GM23248 (cell line): ENCODE data around the gene CTAG1B. TPM values are rescaled to one million over a fixed set of nuclear protein-coding genes. Genes with fewer than 3 reads are reported as not detected.
A peak's percentile ranks its signal among the peaks of the same experiment; 100 is the strongest.

Experiments
- DNase-seq: peaks from one replicate; pipeline ENCODE4 v3.0.0-alpha.2; 2015
- H2AFZ ChIP-seq: fragments of 200-600 bp; sonication (generic); 2 replicates; pipeline ENCODE4 v1.6.1; 2016; ENCODE audit warnings: antibody characterized with exemption
- H3F3A ChIP-seq: fragments of 200-600 bp; sonication (generic); 2 replicates; pipeline ENCODE4 v1.6.1; 2016; ENCODE audit warnings: mild to moderate bottlenecking, antibody characterized with exemption, mixed run types; ENCODE audit not compliant: insufficient read depth
- H3K27ac ChIP-seq: fragments of 200-600 bp; sonication (generic); 2 replicates; pipeline ENCODE4 v1.5.1; 2016; ENCODE audit warnings: mild to moderate bottlenecking
- H3K27me3 ChIP-seq: fragments of 200-600 bp; sonication (generic); replicated peaks from 2 replicates; pipeline ENCODE4 v1.6.1; 2016; ENCODE audit warnings: mild to moderate bottlenecking; ENCODE audit not compliant: insufficient read depth
- H3K36me3 ChIP-seq: fragments of 200-600 bp; sonication (generic); 2 replicates; pipeline ENCODE4 v1.6.1; 2016; ENCODE audit warnings: low read depth, mild to moderate bottlenecking
- H3K4me1 ChIP-seq: fragments of 200-600 bp; sonication (generic); 2 replicates; pipeline ENCODE4 v1.6.1; 2016; ENCODE audit warnings: mild to moderate bottlenecking; ENCODE audit not compliant: insufficient read depth
- H3K4me2 ChIP-seq: fragments of 200-600 bp; sonication (generic); one replicate; pipeline ENCODE4 v1.6.1; 2016; ENCODE audit warnings: mild to moderate bottlenecking; ENCODE audit not compliant: unreplicated experiment
- H3K4me3 ChIP-seq: fragments of 200-600 bp; sonication (generic); 2 replicates; pipeline ENCODE4 v1.5.1; 2016; ENCODE audit warnings: mild to moderate bottlenecking
- H3K79me2 ChIP-seq: fragments of 200-600 bp; sonication (generic); 2 replicates; pipeline ENCODE4 v1.6.1; 2016; ENCODE audit warnings: mild to moderate bottlenecking; ENCODE audit not compliant: insufficient read depth
- H3K9ac ChIP-seq: fragments of 200-600 bp; sonication (generic); 2 replicates; pipeline ENCODE4 v1.6.1; 2016; ENCODE audit warnings: mild to moderate bottlenecking
- H3K9me2 ChIP-seq: fragments of 200-600 bp; sonication (generic); 2 replicates; pipeline ENCODE4 v1.6.1; 2016; ENCODE audit warnings: mixed run types, mild to moderate bottlenecking, moderate library complexity; ENCODE audit not compliant: insufficient read depth
- H3K9me3 ChIP-seq: fragments of 200-600 bp; sonication (generic); one replicate; pipeline ENCODE4 v1.6.1; 2017; ENCODE audit warnings: low read depth
- H4K20me1 ChIP-seq: fragments of 200-600 bp; sonication (generic); 2 replicates; pipeline ENCODE4 v1.6.0; 2016; ENCODE audit not compliant: insufficient read depth
- EZH2 ChIP-seq: fragments of 200-600 bp; sonication (generic); IDR thresholded peaks from 2 replicates; pipeline ENCODE4 v1.6.1; 2018; ENCODE audit warnings: antibody characterized with exemption, mild to moderate bottlenecking; ENCODE audit not compliant: insufficient read depth, poor library complexity, severe bottlenecking
- EZH2phosphoT487 ChIP-seq: fragments of 200-600 bp; sonication (generic); IDR thresholded peaks from 2 replicates; pipeline ENCODE4 v1.6.1; 2018; ENCODE audit warnings: antibody characterized with exemption, moderate library complexity, mild to moderate bottlenecking, low read depth; ENCODE audit not compliant: insufficient read depth
- WGBS, 2 experiments: methylation state at CpG; one replicate each; pipeline ENCODE4 v1.1.6; 2015 to 2017; ENCODE audit warnings: low lambda C conversion rate in 2 of 2, low coverage in 1 of 2; ENCODE audit errors: missing lambda C conversion rate in 2 of 2; 5-methylcytosine and 5-hydroxymethylcytosine counted together
- in situ Hi-C: fragments of 300-500 bp; cut with MboI; formaldehyde crosslinking; loops from 2 replicates; pipeline ENCODE4 v1.15.0; 2020
- polyA plus RNA-seq: library from polyadenylated mRNA; unstranded; fragments of >200 nt; fragmentation: Nextera tagmentation; extraction: Ambion mirVana; gene quantifications from 2 replicates; pipeline ENCODE4 v1.2.1, GENCODE V29; 2016
- total RNA-seq: library from RNA; depleted of rRNA; stranded (reverse); fragments of >200 nt; shearing (Covaris generic); gene quantifications from 2 replicates; pipeline ENCODE4 v1.2.3, GENCODE V29; 2014

The CTAG1B gene
- total and polyA plus RNA-seq, 2 experiments from 2014 or later = not detected

DNA sequence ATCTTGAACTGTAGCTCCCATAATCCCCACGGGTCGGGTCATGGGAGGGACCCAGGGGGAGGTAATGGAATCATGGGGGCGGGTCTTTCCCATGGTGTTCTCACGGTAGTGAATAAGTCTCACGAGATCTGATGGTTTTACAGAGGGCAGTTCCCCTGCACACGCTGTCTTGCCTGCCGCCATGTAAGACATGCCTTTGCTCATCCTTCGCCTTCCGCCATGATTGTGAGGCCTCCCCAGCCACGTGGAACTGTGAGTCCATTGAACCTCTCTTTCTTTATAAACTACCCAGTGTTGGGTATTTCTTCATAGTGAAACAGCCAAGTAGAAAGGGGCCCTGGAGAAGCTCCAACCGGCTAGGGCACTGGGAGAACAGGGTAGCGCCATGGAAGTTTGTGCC lies 21.9 kb downstream of the CTAG1B start:
- 70 to 76% methylated on average over 7 to 11 of the region's 12 CpGs for WGBS, 2 experiments

DNA sequence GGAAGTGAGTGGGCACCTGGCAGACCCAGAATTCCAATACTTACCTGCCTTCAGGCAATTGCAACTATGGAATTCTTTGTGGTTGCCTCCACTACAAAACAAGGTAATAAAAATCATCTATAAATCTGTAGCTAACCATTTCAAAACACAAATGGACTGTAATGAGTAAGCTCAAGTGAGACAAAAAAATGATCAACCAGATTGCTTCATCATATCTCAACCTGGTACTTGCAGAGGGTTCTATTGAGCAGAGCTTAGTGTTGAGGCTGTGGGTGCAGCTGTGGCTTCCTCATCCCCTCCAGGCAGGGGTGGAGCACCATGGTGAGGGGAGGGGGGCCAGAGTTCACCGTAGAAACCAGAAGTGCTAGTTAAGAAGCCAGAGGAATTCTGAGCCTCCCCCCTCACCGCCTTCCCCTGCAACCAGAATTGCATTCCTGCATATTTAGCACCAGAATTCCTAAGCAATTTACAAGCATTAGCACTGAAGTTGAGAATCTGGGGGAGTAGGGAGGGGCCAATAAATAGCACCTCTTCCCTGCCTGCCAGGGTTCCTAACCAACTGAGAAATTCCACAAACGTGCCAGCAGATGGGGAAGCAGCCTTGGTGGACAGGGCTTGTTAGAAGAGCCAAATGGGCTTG lies 22.7 kb downstream of the CTAG1B start:
- peak; percentile 73 for DNase-seq
- no peak for TF ChIP-seq EZH2
- no peak for TF ChIP-seq EZH2phosphoT487
- no peaks in the 10 kb centered on the region; the same call in 1 of the 2 replicates for H4K20me1 ChIP-seq
- H3K9me3 ChIP-seq = no peaks in the 10 kb centered on the region
- in situ Hi-C loops = loop anchor here (25.0 kb wide), 1 partner anchor 241 kb away; the partner anchor contains the start of gene SMIM9
- H3K4me1 ChIP-seq = peaks cover 23% of the 10 kb centered on the region
- WGBS, 2 experiments = 0% methylated on average over 2 to 3 of the region's 3 CpGs
- peak overlapping the region; percentile 52 for H3K27ac ChIP-seq
- no peak overlapping the region for H2AFZ ChIP-seq
- no peak overlapping the region for H3K4me3 ChIP-seq
- peak overlapping the region; percentile 12 for H3K4me2 ChIP-seq
- 0 out of 2 replicates have a peak overlapping the region, but pooled peaks have one; percentile 5 for H3K9ac ChIP-seq
- no peaks in the 10 kb centered on the region for H3K79me2 ChIP-seq
- no peaks in the 10 kb centered on the region for H3K27me3 ChIP-seq
- peaks cover 9% of the 10 kb centered on the region; the same call in 1 of the 2 replicates for H3F3A ChIP-seq
- H3K36me3 ChIP-seq = no peaks in the 10 kb centered on the region
- no peaks in the 10 kb centered on the region for H3K9me2 ChIP-seq

More for the DNA sequence above, 21.9 kb downstream of the CTAG1B start:
- Histone ChIP-seq H3K4me1 (peaks cover 23% of the 10 kb centered on the region), H3K9me3 (no peaks in the 10 kb centered on the region), H3K4me2 (no peak overlapping the region), H3K4me3 (no peak overlapping the region), H3K36me3 (no peaks in the 10 kb centered on the region), H3K79me2 (no peaks in the 10 kb centered on the region), H3K9me2 (no peaks in the 10 kb centered on the region), H2AFZ (no peak overlapping the region), H3K27ac (no peak overlapping the region), H3K27me3 (no peaks in the 10 kb centered on the region), H3K9ac (no peak overlapping the region), H3F3A (peaks cover 9% of the 10 kb centered on the region; the same call in 1 of the 2 replicates), H4K20me1 (no peaks in the 10 kb centered on the region; the same call in 1 of the 2 replicates)
- no peak for DNase-seq
- TF ChIP-seq EZH2phosphoT487 (no peak), EZH2 (no peak)
- in situ Hi-C loops = loop anchor here (25.0 kb wide), 1 partner anchor 240 kb away; the partner anchor contains the start of gene SMIM9

DNA sequence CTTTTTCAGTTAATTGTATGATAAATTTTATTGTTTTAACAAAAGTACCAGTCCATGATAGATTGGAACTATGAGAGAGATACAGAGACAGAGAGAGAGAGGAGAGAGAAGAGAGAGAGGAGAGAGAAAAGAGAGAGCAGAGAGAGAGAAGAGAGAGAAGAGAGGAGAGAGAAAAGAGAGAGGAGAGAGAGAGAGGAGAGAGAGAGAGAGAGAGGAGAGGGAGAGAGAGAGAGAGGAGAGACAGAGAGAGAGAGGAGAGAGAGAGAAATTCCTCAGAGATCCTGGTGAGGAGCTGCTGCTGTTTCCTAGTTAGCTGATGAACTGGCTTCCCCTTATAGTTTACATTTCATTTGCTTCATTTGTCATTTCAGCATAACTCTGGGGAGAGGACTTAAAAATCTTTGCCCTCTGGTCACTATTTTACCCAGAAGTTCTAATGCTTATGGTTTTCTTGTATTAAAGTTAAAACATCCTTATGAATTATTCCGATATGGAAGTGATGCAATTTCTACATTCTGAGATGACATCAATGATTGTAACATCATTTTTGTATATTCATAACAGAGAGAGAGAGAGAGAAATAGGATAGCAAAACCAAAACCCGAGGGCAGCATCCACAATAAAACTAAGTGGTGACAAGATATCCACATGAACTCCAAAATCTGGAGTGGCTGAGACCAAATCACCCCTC lies 23.4 kb downstream of the CTAG1B start:
- H3F3A ChIP-seq = peaks cover 9% of the 10 kb centered on the region; the same call in 1 of the 2 replicates
- peaks cover 17% of the 10 kb centered on the region for H3K4me1 ChIP-seq
- H3K4me3 ChIP-seq = no peak overlapping the region
- DNase-seq = no peak
- H3K4me2 ChIP-seq = peak overlapping the region; percentile 12
- no peaks in the 10 kb centered on the region; the same call in 1 of the 2 replicates for H4K20me1 ChIP-seq
- H3K27ac ChIP-seq = peak overlapping the region; percentile 52
- no peaks in the 10 kb centered on the region for H3K36me3 ChIP-seq
- TF ChIP-seq EZH2 (no peak), EZH2phosphoT487 (no peak)
- no peaks in the 10 kb centered on the region for H3K9me2 ChIP-seq
- in situ Hi-C loops = loop anchor here (25.0 kb wide), 1 partner anchor 242 kb away; the partner anchor contains the start of gene SMIM9
- H3K79me2 ChIP-seq = no peaks in the 10 kb centered on the region
- H3K27me3 ChIP-seq = no peaks in the 10 kb centered on the region
- 0 out of 2 replicates have a peak overlapping the region, but pooled peaks have one; percentile 5 for H3K9ac ChIP-seq
- 75 to 88% methylated on average over 2 of the region's 2 CpGs for WGBS, 2 experiments
- H2AFZ ChIP-seq = no peak overlapping the region; the same call in 1 of the 2 replicates
- H3K9me3 ChIP-seq = no peaks in the 10 kb centered on the region

DNA sequence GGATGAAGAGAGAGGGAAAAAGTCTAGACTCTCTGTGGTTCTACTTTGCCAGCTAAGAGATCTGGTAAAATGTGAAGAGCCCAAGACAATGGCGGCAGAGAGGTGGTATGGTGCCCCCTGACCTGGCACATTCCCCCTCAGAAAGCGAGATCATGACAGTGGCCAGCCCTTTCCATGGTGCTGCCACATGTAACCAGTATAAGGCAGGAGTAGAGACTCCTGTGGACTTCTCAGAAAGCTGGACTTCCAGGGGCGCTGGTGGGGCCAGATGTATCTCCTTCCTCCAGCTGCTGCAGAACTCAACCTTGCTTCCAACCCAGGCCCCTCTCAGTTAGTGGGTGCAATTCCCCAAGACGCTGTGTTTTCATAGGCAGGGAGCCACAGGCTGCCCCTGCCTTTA lies 24.6 kb downstream of the CTAG1B start:
- in situ Hi-C loops = loop anchor here (25.0 kb wide), 1 partner anchor 243 kb away; the partner anchor contains the start of gene SMIM9
- WGBS, 2 experiments = 40 to 54% methylated on average over 4 of the region's 4 CpGs

More for the DNA sequence above, 24.6 kb downstream of the CTAG1B start:
- Histone ChIP-seq H3K79me2 (no peaks in the 10 kb centered on the region), H4K20me1 (no peaks in the 10 kb centered on the region; the same call in 1 of the 2 replicates), H3K27ac (no peak overlapping the region), H3K4me2 (no peak overlapping the region), H3K36me3 (no peaks in the 10 kb centered on the region), H3K27me3 (no peaks in the 10 kb centered on the region), H2AFZ (no peak overlapping the region), H3K9me3 (no peaks in the 10 kb centered on the region), H3K9me2 (no peaks in the 10 kb centered on the region), H3K9ac (no peak overlapping the region), H3F3A (peaks cover 9% of the 10 kb centered on the region; the same call in 1 of the 2 replicates), H3K4me3 (no peak overlapping the region), H3K4me1 (peaks cover 14% of the 10 kb centered on the region)
- no peak for TF ChIP-seq EZH2phosphoT487
- no peak for TF ChIP-seq EZH2
- no peak for DNase-seq
